Measurements from ENCODE around the gene ATRNL1.

Gene ATRNL1

GRCh38 chr10:115968236-115968635 lies 875.1 kb downstream of the ATRNL1 start:
- in situ Hi-C loops (cut with HindIII; ENCODE audit: low sequenced_read_pairs), result no loop called here

GRCh38 chr10:115969591-115969990 lies 876.4 kb downstream of the ATRNL1 start:
- in situ Hi-C loops (cut with HindIII; ENCODE audit: low sequenced_read_pairs), result no loop called here

GRCh38 chr10:115971921-115972320 lies 878.8 kb downstream of the ATRNL1 start:
- in situ Hi-C loops (cut with HindIII; ENCODE audit: low sequenced_read_pairs), result no loop called here

- in situ Hi-C loops (cut with HindIII; ENCODE audit: low sequenced_read_pairs), result no loop called here
These were observed 879.3 kb downstream of the ATRNL1 start for GRCh38 chr10:115972426-115972825.

- in situ Hi-C loops (cut with HindIII; ENCODE audit: low sequenced_read_pairs), result no loop called here
These were observed 881.2 kb downstream of the ATRNL1 start for GRCh38 chr10:115974351-115974750.

GRCh38 chr10:115974816-115975430 lies 881.8 kb downstream of the ATRNL1 start:
- in situ Hi-C loops (cut with HindIII; ENCODE audit: low sequenced_read_pairs), result no loop called here

- in situ Hi-C loops (cut with HindIII; ENCODE audit: low sequenced_read_pairs), result no loop called here
These were observed 882.3 kb downstream of the ATRNL1 start for GRCh38 chr10:115975506-115975905.

- in situ Hi-C loops (cut with HindIII; ENCODE audit: low sequenced_read_pairs), result no loop called here
These were observed 883.2 kb downstream of the ATRNL1 start for GRCh38 chr10:115976342-115976741.

- in situ Hi-C loops (cut with HindIII; ENCODE audit: low sequenced_read_pairs), result no loop called here
These were observed 884.7 kb downstream of the ATRNL1 start for GRCh38 chr10:115977855-115978254.

GRCh38 chr10:115979576-115979975 lies 886.4 kb downstream of the ATRNL1 start:
- in situ Hi-C loops (cut with HindIII; ENCODE audit: low sequenced_read_pairs), result no loop called here

GRCh38 chr10:115980470-115980869 lies 887.3 kb downstream of the ATRNL1 start:
- in situ Hi-C loops (cut with HindIII; ENCODE audit: low sequenced_read_pairs), result no loop called here

- in situ Hi-C loops (cut with HindIII; ENCODE audit: low sequenced_read_pairs), result no loop called here
These were observed 887.9 kb downstream of the ATRNL1 start for GRCh38 chr10:115981081-115981480.

GRCh38 chr10:115982076-115982475 lies 888.9 kb downstream of the ATRNL1 start:
- in situ Hi-C loops (cut with HindIII; ENCODE audit: low sequenced_read_pairs), result no loop called here

- in situ Hi-C loops (cut with HindIII; ENCODE audit: low sequenced_read_pairs), result no loop called here
These were observed 889.4 kb downstream of the ATRNL1 start for GRCh38 chr10:115982526-115982925.

- in situ Hi-C loops (cut with HindIII; ENCODE audit: low sequenced_read_pairs), result no loop called here
These were observed 892.6 kb downstream of the ATRNL1 start for GRCh38 chr10:115985786-115986185.

GRCh38 chr10:115988380-115988779 lies 895.2 kb downstream of the ATRNL1 start:
- in situ Hi-C loops (cut with HindIII; ENCODE audit: low sequenced_read_pairs), result no loop called here

- in situ Hi-C loops (cut with HindIII; ENCODE audit: low sequenced_read_pairs), result no loop called here
These were observed 896.5 kb downstream of the ATRNL1 start for GRCh38 chr10:115989621-115990020.

GRCh38 chr10:115992236-115992986 lies 899.2 kb downstream of the ATRNL1 start:
- in situ Hi-C loops (cut with HindIII; ENCODE audit: low sequenced_read_pairs), result no loop called here

- in situ Hi-C loops (cut with HindIII; ENCODE audit: low sequenced_read_pairs), result no loop called here
These were observed 902.9 kb downstream of the ATRNL1 start for GRCh38 chr10:115996031-115996430.

GRCh38 chr10:115998301-115998700 lies 905.1 kb downstream of the ATRNL1 start:
- in situ Hi-C loops (cut with HindIII; ENCODE audit: low sequenced_read_pairs), result no loop called here

All from DLD1 (cell line).